ENCODE results near the gene SLC4A4. TPM values are rescaled to one million over a fixed set of nuclear protein-coding genes. Genes with fewer than 3 reads are reported as not detected.

The SLC4A4 gene
- total RNA-seq, 1 experiment from 2014 or later, result 0.05 TPM

DNA sequence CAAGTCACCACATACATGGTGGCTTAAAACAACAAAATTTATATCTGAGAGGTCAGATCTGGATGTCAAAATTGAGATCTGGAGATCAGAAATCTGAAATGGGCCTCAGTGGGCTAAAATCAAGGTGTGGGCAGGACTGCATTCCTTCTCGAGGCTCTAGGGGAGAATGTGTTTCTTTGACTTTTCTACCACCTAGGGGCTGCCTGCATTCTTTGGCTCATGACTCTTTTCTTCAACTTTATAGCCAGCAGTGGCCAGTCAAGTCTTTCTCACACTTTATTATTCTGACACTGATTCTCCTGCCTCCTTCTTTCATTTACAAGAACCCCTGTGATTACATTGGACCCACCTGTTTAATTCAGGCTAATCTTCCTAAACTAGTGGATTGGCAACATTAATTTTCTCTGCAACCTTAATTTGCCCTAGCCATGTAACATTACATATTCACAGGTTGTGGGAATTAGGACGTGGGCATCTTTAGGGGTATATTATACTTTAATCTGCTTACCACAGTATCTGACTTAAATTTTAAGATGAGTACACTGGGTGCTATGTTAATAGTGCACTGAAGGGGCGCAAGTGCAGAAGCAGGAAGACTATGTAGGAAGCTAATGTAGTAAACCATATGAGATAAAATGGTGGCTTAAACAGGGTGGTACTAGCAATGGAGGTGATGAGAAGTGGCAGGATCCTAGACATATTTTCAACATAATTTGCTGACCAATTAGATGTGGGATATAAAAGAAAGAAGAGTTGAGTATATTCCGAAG, 188.0 kb downstream of the SLC4A4 start:
- Histone ChIP-seq H3K9me3 (replicated peaks) (no peaks in the 10 kb centered on the region), H3K4me3 (no peak overlapping the region), H3K27me3 (replicated peaks) (no peaks in the 10 kb centered on the region), H3K27ac (no peak overlapping the region), H3K36me3 (no peaks in the 10 kb centered on the region), H3K4me1 (replicated peaks) (no peaks in the 10 kb centered on the region)
- DNase-seq (ENCODE audit: low read depth in 1 of 2, low spot score in 2 of 2), result no peak

DNA sequence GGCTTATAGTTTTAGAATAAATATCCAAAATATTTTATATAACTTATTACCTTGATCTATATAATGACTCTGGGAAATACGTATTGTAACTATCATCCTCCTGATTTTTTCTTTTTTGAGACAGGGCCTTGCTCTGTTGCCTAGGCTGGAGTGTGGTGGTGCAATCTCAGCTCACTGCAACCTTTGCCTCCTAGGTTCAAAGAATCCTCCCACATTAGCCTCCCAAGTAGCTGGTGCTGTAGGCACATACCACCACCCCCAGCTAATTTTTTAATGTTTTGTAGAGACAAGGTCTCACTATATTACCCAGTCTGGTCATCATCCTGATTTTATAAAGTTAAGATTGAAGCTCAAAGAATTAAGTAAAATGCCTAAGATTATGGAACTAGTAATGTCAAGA, 193.6 kb downstream of the SLC4A4 start:
- Histone ChIP-seq H3K27ac (no peak overlapping the region), H3K9me3 (replicated peaks) (no peaks in the 10 kb centered on the region), H3K36me3 (no peaks in the 10 kb centered on the region), H3K4me1 (replicated peaks) (no peaks in the 10 kb centered on the region), H3K27me3 (replicated peaks) (no peaks in the 10 kb centered on the region), H3K4me3 (no peak overlapping the region)
- no peak for DNase-seq (ENCODE audit: low read depth in 1 of 2, low spot score in 2 of 2)

DNA sequence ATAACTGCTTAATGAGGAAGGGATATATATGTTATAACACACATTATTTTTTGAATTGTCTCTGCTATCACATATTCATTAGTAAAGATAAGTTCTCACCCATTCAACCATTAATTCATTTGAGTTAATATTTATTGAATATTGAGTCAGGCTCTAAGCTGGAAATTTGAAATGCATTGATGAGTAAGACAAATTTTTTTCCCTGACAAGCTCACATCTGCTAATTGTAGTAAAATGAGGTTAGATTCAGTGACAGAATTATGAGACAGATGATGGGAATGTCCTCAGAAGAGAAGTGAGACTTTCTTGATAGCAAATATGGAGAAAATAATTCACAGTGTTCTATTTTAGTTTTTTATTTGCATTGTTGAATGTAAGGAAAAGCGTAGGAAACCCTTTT, 194.3 kb downstream of the SLC4A4 start:
- Histone ChIP-seq H3K4me1 (replicated peaks) (no peaks in the 10 kb centered on the region), H3K36me3 (no peaks in the 10 kb centered on the region), H3K27me3 (replicated peaks) (no peaks in the 10 kb centered on the region), H3K4me3 (no peak overlapping the region), H3K9me3 (replicated peaks) (no peaks in the 10 kb centered on the region), H3K27ac (no peak overlapping the region)
- DNase-seq (ENCODE audit: low read depth in 1 of 2, low spot score in 2 of 2), result no peak

DNA sequence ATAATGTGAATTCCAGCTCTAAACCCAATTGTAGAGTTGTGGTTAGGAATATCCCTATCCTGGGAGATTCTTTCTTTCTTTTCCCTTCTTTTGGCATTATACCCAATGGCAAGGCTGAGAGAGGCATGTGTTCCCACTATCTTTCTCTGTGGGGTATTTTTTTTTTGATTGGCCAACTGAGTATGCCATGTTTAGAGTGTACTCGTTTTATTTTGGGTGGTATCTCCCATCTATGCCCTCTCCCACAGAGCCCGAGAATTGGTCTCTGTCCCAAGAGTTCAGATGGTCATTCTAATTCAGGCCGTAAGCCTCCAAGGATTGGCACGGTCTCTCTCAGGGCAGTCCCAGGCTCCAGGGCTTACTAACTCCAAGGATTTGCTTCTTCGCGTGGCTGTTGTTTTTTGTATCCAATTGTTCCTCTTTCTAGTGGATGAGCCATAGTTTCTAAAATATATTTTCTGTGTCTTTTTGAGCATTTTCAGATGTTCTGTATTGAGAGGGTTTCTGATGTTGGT, 198.8 kb downstream of the SLC4A4 start:
- H3K27me3 ChIP-seq (replicated peaks), result no peaks in the 10 kb centered on the region
- H3K9me3 ChIP-seq (replicated peaks), result no peaks in the 10 kb centered on the region
- H3K4me3 ChIP-seq, result no peak overlapping the region
- no peak for DNase-seq (ENCODE audit: low read depth in 1 of 2, low spot score in 2 of 2)
- H3K27ac ChIP-seq, result no peak overlapping the region
- H3K36me3 ChIP-seq, result no peaks in the 10 kb centered on the region
- H3K4me1 ChIP-seq (replicated peaks), result no peaks in the 10 kb centered on the region

DNA sequence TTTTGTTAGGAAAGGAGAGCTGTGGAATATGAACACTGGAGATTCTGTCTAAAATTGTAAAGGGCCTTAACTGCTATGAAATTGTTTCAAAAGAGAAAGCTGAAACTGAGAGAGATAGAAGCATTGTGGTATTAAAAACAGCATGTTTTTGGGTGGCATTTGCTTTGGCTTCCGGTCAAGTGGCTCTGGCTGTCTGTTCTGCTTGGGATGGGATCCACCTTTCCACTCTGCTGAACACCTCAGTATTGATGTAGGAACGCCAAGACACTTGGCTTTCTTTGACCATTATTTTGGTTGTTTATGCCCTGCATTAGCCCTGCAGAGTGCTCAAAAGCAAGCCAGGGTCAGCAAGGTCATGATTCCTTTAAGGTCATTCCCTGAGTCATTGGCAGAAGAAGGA, 199.7 kb downstream of the SLC4A4 start:
- no peak for DNase-seq (ENCODE audit: low read depth in 1 of 2, low spot score in 2 of 2)
- Histone ChIP-seq H3K9me3 (replicated peaks) (no peaks in the 10 kb centered on the region), H3K36me3 (no peaks in the 10 kb centered on the region), H3K27ac (no peak overlapping the region), H3K4me1 (replicated peaks) (no peaks in the 10 kb centered on the region), H3K4me3 (no peak overlapping the region), H3K27me3 (replicated peaks) (no peaks in the 10 kb centered on the region)

DNA sequence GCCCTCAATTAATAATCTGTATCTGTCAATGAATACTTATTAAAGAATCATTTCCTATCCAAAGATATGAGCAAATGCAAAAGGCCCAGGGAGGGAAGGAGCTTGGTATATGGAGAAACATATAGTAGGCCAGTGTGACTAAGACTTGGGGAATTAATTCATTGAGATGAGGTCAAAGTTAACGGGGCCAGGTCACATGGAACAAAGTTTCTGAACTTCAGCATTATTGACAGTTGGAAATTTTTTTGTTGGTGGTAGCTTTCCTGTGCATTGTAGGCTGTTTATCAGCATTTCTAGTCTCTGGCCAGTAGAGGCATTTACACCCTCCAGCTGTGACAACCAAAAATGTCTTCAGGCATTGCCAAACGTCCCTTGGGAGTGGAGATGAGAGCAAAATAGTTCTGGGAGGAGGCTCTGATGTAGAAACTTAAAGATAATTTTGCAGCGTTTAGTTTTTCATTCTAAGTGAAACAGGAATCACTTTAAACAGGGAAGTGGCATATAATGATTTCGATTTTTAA, 202.0 kb downstream of the SLC4A4 start:
- Histone ChIP-seq H3K27ac (no peak overlapping the region), H3K4me3 (no peak overlapping the region), H3K27me3 (replicated peaks) (no peaks in the 10 kb centered on the region), H3K36me3 (no peaks in the 10 kb centered on the region), H3K9me3 (replicated peaks) (no peaks in the 10 kb centered on the region), H3K4me1 (replicated peaks) (no peaks in the 10 kb centered on the region)
- no peak for DNase-seq (ENCODE audit: low read depth in 1 of 2, low spot score in 2 of 2)

DNA sequence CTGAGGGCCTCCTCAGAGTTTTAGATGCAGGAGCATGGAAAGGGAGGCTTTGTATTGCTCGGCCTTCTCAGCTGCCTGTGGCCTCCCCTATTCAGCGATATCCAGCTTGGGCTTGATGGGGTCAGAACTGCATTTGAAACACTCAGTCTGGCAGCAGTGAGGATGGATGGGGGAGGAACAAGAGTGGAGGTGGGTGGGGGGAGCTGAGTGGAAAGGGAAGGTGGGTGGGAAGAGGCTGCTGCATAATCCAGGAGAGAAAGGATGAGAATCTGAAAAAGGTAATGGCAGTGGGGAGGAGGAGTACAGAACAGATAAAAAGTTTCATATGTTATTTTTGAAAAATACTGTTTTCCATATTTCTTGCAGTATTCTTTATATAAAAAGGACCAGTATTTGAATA, 202.7 kb downstream of the SLC4A4 start:
- H3K36me3 ChIP-seq, result no peaks in the 10 kb centered on the region

DNA sequence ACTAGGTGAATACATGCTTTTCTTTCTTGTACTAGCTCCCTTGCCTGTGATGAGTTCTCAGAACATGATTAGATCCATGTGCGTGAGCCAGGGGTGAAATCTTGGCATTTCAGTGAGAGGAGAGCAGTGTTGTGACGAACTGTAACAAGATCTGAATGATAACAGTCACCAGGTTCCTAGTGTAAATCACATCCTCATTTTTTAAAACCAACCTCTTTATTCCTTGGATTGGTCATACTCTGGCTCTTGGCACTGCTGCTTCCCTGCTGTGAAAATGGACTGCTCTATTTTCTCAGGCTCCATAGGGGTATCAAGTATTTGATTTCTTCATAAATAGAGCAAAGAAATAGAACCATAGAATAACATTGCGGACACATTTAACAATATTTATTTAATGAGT, 206.3 kb downstream of the SLC4A4 start:
- no peak overlapping the region for H3K4me3 ChIP-seq
- no peaks in the 10 kb centered on the region for H3K27me3 ChIP-seq (replicated peaks)
- no peaks in the 10 kb centered on the region for H3K9me3 ChIP-seq (replicated peaks)
- H3K27ac ChIP-seq, result no peak overlapping the region
- no peak for DNase-seq (ENCODE audit: low read depth in 1 of 2, low spot score in 2 of 2)
- H3K36me3 ChIP-seq, result no peaks in the 10 kb centered on the region
- no peaks in the 10 kb centered on the region for H3K4me1 ChIP-seq (replicated peaks)

More for the DNA sequence above, 202.7 kb downstream of the SLC4A4 start:
- H3K9me3 ChIP-seq (replicated peaks), result no peaks in the 10 kb centered on the region
- no peaks in the 10 kb centered on the region for H3K4me1 ChIP-seq (replicated peaks)
- H3K27ac ChIP-seq, result no peak overlapping the region
- no peak for DNase-seq (ENCODE audit: low read depth in 1 of 2, low spot score in 2 of 2)
- H3K27me3 ChIP-seq (replicated peaks), result no peaks in the 10 kb centered on the region
- no peak overlapping the region for H3K4me3 ChIP-seq

DNA sequence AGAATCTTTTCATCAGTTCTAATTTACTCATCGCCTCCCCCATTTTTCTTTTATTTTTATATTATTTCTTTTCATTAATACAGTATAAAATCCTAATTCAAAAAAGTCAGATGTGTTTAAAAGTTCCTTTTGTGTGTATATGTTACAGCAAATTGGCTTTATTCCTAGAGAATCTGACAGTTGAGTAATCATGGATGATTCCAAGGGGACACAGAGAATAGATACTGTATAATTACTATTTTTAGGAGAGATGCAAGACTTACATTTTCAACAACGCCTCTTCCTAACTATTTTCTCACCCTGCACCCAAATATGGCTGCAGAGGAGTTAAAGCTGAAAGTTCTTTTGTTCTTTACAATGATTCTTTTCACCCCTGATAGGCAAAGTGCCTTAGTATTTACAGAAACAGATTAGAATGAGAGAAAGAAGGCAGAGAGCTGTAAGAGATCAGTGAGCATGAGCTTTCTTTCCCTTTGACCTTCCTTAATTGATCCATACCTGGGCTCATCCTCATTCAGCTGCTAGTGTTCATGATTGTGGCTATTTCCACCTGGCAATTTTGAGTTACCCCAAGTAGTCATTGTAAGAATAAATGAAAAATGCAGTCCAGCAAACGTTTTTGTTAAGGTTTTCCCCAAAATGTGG, 210.8 kb downstream of the SLC4A4 start:
- H3K27ac ChIP-seq, result no peak overlapping the region
- no peak overlapping the region for H3K4me3 ChIP-seq
- no peak for DNase-seq (ENCODE audit: low read depth in 1 of 2, low spot score in 2 of 2)

DNA sequence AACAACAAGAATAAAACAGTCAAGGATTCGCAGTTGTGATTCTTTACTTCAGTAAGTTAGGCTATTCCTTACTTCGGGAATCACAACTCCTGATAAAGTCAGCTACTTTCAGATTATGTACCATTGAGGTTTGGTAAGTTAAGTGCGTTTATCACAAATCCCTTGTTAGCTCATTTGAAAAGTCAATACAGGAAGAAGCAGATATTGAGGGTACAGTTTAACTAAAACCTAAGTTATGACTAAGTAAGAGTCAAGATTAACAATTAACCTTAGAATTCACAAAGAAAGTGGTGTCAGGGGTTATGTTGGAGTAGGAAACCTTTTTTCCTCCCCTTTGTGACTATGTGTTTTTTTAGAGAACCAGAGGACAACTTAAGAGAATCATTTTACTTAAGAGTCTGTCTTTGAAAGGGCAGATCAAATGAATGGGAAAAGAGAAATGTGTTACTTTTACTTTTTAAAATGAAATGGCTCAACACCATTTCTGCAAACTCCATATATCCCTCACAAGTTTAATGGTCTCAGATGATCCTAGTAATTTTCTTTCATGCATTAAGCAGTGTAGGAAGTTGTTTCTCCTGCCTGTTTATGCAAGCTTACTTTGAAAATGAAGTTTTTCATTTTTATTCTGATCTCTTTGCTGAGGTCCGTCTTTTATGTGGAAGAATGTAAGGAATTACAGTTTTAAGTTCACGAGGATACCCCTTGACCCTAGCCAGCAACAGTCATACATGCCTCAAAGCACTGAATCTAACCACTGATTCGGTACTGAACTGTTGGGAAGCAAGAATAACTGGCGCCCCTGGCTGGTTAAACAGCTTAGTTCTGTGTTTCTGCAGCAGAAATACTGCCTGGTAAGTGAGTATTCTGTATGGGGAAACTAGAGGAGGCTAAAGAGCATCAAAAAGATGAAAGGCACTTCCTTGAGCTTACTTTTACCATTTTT, 211.7 kb downstream of the SLC4A4 start:
- Histone ChIP-seq H3K4me1 (replicated peaks) (no peaks in the 10 kb centered on the region), H3K36me3 (no peaks in the 10 kb centered on the region), H3K27me3 (replicated peaks) (no peaks in the 10 kb centered on the region), H3K9me3 (replicated peaks) (no peaks in the 10 kb centered on the region; the same call in 1 of the 2 replicates), H3K27ac (no peak overlapping the region), H3K4me3 (no peak overlapping the region)
- no peak for DNase-seq (ENCODE audit: low read depth in 1 of 2, low spot score in 2 of 2)

More for the DNA sequence above, 210.8 kb downstream of the SLC4A4 start:
- H3K36me3 ChIP-seq, result no peaks in the 10 kb centered on the region
- no peaks in the 10 kb centered on the region; the same call in 1 of the 2 replicates for H3K9me3 ChIP-seq (replicated peaks)
- no peaks in the 10 kb centered on the region for H3K27me3 ChIP-seq (replicated peaks)
- no peaks in the 10 kb centered on the region for H3K4me1 ChIP-seq (replicated peaks)

DNA sequence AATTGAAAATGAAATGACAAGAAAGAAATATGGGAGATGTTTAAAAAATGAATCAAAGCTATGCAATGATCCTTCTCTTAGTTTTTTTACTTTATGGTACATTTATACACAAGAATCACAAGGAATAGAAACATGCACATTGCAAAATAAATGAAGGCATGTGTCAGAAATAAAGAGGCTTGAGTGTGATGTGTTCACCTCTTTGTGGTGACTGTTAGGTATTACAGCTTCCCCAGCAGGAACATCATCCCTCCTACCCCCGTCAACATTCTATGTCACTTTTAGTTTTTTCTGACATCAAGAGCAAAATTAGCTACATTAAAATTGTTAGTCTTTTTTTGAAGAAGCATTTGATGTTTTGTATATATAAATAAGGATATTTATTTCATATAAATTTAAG, 214.8 kb downstream of the SLC4A4 start:
- Histone ChIP-seq H3K27me3 (replicated peaks) (no peaks in the 10 kb centered on the region), H3K36me3 (no peaks in the 10 kb centered on the region), H3K4me1 (replicated peaks) (no peaks in the 10 kb centered on the region), H3K9me3 (replicated peaks) (no peaks in the 10 kb centered on the region; the same call in 1 of the 2 replicates), H3K4me3 (no peak overlapping the region), H3K27ac (no peak overlapping the region)
- DNase-seq (ENCODE audit: low read depth in 1 of 2, low spot score in 2 of 2), result no peak

DNA sequence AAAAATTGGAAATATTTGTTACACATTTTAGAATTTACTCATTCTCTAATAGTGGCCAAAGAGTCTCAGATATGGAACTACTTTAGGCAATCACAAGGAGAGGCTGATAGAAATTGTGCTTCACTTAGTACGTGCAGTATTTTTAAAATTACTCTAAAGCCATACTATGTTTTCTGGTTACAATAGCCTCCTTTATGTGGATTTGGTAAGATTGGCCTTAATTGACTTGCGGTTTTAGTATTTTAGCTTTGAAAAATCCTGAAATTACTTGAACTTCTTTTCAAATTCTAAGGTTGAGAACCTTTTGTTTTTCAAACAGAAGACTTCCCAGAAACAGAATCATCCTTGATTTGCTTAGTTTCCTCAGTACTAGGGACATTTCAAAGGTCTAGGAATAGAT, 215.2 kb downstream of the SLC4A4 start:
- DNase-seq (ENCODE audit: low read depth in 1 of 2, low spot score in 2 of 2), result no peak
- H3K36me3 ChIP-seq, result no peaks in the 10 kb centered on the region
- H3K4me1 ChIP-seq (replicated peaks), result no peaks in the 10 kb centered on the region
- no peak overlapping the region for H3K4me3 ChIP-seq
- no peaks in the 10 kb centered on the region; the same call in 1 of the 2 replicates for H3K9me3 ChIP-seq (replicated peaks)
- no peak overlapping the region for H3K27ac ChIP-seq
- H3K27me3 ChIP-seq (replicated peaks), result no peaks in the 10 kb centered on the region

DNA sequence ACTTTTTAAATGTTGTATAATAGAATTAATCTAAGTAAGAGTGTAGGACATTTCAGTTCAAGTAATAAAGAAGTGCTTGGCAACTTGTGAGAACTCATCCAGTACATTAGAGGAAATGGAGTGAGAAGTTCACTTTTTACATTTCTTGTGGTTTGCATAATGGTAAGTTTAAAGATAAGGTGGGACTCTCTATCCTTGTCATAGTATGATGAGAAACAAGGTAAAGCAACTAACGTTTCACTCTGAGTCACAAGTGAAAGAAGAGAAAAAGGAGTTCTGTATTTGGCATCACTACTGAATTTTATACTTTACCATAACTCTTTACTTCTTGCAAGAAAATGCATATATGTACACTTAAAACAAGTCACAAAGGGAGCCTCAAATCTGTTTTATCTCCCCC, 219.4 kb downstream of the SLC4A4 start:
- Histone ChIP-seq H3K27me3 (replicated peaks) (no peaks in the 10 kb centered on the region), H3K27ac (no peak overlapping the region), H3K4me1 (replicated peaks) (no peaks in the 10 kb centered on the region), H3K4me3 (no peak overlapping the region), H3K36me3 (no peaks in the 10 kb centered on the region), H3K9me3 (replicated peaks) (no peaks in the 10 kb centered on the region)
- no peak for DNase-seq (ENCODE audit: low read depth in 1 of 2, low spot score in 2 of 2)

Data from SJSA1 (cell line).